Ovary (tissue), 3 donors: ENCODE results near the gene RPUSD3.

Experiments used
- EP300 ChIP-seq: sonication (generic); formaldehyde crosslinking; IDR thresholded peaks from one replicate; pipeline ENCODE4 v1.6.1; 2017; ENCODE audit warnings: antibody characterized with exemption
- POLR2A ChIP-seq: fragments of 450-650 bp; IDR thresholded peaks from one replicate; pipeline ENCODE4 v1.6.1; 2017; ENCODE audit warnings: antibody characterized with exemption, mild to moderate bottlenecking, moderate library complexity
- TF ChIP-seq, protein P1 (sequence below), 3 donors: fragments of 450-650 bp in 2 of 3; fragments of 200-600 bp in 1 of 3; IDR thresholded peaks; one replicate each; pipeline versions ENCODE4 v1.5.1 to v1.8.0; 2016 to 2022; ENCODE audit warnings: antibody characterized with exemption in 3 of 3, mild to moderate bottlenecking in 1 of 3
- donor health status: DM: no; HTN: no; CAD: no.

DNA sequence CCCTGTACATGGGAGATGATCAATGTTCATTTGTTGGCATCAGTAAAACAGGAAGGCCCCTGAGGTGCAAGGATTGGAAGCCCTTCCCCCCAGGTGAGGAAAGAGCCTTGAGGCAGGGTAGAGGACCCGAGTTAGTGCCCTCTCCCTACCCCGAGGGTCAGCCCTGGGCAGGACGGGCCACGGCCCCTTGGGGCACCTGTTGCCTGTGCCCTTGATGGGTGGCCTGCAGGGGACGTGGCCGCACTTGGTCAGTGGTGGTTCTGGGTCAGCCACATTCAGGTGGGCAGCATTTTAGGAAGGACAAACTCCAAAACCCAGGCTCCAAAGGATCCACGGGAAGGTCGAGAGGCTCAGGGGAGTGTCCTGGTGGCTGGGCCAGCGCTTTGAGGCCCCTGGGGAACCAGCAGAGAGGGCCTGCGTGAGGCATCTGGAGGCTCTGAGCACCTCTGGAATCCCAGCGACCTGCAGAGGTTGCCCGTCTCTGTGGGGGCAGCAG lies 15.8 kb upstream of the RPUSD3 start:
- TF ChIP-seq, protein P1, sequence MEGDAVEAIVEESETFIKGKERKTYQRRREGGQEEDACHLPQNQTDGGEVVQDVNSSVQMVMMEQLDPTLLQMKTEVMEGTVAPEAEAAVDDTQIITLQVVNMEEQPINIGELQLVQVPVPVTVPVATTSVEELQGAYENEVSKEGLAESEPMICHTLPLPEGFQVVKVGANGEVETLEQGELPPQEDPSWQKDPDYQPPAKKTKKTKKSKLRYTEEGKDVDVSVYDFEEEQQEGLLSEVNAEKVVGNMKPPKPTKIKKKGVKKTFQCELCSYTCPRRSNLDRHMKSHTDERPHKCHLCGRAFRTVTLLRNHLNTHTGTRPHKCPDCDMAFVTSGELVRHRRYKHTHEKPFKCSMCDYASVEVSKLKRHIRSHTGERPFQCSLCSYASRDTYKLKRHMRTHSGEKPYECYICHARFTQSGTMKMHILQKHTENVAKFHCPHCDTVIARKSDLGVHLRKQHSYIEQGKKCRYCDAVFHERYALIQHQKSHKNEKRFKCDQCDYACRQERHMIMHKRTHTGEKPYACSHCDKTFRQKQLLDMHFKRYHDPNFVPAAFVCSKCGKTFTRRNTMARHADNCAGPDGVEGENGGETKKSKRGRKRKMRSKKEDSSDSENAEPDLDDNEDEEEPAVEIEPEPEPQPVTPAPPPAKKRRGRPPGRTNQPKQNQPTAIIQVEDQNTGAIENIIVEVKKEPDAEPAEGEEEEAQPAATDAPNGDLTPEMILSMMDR (IDR thresholded peaks at IDR 0.05), result no peak
- TF ChIP-seq EP300, result no peak
- no peak for TF ChIP-seq POLR2A
